NCI-H510A treated with DMSO at 0.1 percent for 48 hours (cell line): ENCODE results near the gene ARHGAP23.
A peak's percentile ranks its signal among the peaks of the same experiment; 100 is the strongest.

ENCODE experiments used
- DNase-seq: peaks from one replicate; lab custom pipeline; 2025; lab: John Stamatoyannopoulos, UW

ARHGAP23 gene

DNA sequence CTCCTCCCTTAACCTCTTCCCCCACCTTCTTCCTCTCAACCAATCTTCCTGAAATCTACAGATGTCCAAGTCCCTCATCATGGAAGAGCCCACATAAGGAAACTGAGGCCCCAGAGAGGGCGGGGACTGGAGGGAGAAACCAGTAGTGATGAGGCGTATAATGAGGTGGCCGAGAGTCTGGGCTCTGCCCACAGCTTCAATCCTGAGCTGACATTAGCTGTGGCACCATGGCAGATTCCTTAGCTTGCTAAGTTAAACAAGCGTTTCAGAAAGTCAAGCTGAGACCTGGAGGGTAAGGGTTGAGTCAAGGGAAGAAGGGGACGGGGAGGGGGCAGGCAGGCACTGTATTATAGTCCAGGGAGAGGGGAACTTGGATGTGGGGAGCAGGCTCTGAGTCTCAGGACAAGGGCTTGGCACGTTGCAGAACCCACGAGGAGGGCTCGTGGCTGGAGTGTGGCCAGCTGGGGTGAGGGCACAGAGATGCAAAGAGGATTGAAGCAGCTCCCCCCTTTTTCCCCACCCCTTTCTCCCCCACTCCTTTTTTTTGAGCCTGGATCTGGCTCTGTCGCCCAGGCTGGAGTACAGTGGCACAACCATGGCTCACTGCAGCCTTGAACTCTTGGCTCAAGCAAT is 13.3 kb downstream of the ARHGAP23 start:
- DNase-seq, result no peak

GRCh38 chr17:38442548-38442947 is 14.3 kb downstream of the ARHGAP23 start:
- no peak for DNase-seq

- no peak for DNase-seq
Observed at GRCh38 chr17:38443356-38444031, 15.2 kb downstream of the ARHGAP23 start.

DNA sequence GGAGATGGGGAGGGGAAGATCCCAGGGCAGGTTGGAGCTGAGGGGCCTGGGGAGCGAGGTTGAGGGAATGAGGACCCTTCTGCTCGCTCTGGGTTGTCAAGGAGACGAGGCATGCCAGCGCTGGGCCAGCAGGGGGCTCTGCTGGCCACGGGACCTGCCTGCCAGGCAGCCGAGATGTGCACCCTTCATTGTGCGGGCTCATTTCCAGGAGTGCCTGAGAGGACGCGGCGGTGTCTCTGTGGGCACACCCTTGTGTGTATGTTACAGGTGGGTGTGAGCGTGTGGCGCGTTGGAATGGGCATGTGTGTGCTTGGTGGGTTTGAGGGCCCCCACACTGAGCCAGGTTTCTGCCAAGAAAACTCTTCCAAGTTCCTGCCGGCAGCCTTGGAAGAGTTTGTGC is 15.9 kb downstream of the ARHGAP23 start:
- peak; percentile 89 for DNase-seq

- DNase-seq, result peak; percentile 16
Observed at GRCh38 chr17:38447502-38448085, 19.3 kb downstream of the ARHGAP23 start.

DNA sequence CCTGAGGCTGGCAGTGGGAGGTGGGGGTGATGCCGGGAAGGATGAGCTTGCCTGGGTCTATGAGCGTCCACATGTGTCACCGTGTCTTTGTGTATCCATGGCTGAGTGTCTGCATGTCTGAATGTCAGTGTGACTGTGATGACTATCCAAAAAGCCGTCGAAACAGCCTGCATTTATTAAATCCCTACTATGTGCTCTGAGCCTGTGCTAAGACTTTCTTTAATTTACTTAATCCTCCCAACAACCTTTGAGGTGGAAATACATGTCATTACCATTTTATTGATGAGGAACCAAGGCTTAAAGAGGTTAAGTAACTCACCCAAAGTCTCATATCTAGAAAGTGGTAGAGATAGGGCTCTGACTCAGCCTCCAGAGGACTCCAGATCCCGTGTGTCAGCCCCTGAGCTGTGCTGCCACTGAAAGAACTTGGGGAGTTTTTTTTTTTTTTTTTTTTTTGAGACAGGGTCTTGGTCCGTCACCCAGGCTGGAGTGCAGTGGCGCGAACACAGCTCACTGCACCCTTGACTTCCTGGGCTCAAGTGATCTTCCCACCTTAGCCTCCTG is 20.0 kb downstream of the ARHGAP23 start:
- DNase-seq, result no peak

DNA sequence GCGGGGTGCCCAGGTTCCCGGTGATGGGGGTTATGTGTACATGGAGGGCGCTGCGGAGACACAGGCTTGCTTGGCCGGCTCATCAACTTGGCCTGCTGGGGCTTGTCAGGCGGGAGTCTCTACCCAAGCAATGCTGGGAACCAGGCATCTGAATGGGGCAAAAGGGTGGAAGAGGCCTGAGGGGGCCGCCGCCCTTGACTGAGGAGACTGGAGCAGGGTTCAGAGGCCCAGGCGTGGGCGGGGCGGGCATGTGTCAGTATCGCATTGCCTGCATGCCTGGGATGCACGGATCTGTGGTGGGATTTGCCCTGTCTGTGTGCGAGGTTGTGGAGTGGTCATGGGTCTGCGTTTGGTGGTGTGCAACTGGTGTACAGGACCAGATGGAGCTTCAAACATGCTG is 21.1 kb downstream of the ARHGAP23 start:
- no peak for DNase-seq

DNA sequence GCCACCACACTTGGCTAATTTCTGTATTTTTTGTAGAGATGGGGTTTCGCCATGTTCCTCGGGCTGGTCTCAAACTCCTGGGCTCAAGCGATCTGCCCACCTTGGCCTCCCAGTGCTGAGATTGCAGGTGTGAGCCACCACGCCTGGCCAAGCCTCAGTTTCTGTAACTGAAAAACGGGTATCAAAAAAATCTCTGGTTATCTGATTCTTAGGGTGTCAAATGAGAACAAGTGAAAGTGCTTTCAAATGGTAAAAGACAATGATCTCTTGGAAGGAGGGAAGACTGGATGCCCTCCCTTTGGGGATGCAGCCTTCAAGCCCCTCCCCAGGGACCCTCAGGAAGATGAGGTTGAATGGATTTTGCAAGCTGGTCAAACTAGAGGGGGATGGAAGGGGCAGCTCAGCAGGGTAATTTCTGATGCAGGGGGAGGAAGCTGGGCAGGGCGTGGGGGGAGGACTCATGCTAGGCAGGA is 22.3 kb downstream of the ARHGAP23 start:
- DNase-seq, result no peak

- no peak for DNase-seq
Observed at GRCh38 chr17:38451030-38451839, 23.0 kb downstream of the ARHGAP23 start.

- DNase-seq, result no peak
Observed at GRCh38 chr17:38451840-38452529, 23.7 kb downstream of the ARHGAP23 start.

DNA sequence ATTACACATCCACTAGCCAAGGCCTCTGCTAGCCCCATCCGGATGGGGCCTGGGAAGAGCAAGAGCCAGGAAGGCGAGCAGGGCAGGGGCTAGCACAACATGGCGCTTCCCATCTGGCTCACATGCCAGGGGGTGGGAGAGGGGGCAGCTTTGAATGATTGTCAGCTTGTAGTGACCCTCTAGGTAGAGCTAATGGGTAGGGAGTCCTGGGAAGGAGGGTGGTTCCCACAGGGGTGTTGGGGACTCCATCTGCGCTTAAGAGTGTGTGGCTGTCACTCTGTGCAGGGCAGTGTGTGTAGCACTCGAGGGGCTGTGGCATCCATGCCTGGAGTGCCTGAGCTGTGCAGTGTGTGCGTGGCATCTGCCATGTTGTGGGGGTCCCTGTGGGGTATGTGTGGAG is 24.5 kb downstream of the ARHGAP23 start:
- DNase-seq, result no peak

DNA sequence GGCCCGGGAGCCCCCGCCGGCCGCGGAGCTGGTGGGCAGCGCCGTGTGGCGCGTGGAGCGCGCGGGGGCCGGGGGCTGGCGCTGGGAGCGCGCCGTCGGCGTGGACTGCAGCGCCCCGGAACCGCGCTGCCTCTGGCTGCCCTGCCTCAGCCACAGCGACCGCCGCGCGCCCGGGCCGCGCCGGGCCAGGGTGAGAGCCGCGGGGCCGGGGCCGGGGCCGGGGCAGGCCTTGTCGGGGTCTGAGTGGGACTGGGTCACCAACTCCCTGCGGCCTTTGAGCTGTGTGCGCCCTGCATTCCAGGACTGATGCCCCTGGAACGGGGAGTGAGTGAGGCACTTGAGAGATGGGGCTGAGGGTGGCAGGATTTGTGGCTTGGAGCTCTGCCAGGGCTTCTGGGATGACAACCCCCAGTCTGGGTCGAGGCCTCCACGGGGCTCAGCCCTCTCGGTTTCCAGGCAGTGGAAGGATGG is 25.7 kb downstream of the ARHGAP23 start:
- no peak for DNase-seq

DNA sequence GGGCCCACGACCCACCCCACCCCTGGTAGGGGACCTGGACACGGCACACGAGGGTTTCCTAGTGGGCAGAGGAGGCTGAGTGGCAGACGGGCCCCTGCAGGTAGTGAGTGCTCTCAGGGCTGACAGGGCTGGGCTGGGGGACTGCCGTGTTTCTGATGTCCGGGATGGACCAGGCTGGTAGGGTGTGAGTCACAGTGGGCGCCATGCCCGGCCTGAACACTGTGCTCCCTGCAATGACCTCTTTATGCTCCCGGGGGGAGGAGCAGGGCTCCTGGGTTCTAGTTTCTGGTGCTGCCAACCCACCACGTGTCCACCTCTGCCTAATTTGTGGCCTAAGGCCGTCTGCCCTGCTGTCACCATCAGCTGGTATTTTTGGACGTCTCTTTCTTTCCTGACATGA is 26.3 kb downstream of the ARHGAP23 start:
- DNase-seq, result no peak

DNA sequence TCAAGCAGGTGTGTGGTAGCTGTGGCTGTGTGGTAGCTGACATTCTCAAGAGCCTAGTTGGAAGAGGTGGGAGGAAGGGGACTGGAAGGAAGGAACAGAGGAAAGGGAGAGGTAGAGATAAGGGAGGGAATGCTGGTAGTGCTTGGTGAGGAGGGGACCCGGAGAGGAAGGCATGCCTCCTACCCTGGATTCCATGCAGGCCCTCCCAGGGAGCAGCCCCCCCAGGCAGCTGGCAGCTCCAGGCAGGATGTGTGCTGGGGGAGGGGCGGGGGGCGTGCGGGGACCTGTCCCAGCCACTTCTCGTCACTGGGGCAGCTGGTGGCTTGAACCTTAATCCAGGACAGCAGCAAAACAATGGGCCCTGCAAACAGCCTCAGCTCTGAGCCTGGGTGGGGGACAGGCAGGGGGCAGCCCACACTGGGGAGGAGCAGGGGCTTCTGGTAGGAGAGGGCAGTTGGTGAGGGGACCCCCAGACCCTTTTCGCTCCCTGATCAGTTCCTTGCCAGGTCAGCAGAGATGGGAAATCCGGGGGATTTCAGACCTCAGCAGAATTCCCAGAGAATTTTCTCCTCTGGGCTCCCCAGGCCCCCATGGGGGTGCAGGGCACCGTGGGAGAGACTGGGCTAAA is 27.1 kb downstream of the ARHGAP23 start:
- DNase-seq, result peak; percentile 27

DNA sequence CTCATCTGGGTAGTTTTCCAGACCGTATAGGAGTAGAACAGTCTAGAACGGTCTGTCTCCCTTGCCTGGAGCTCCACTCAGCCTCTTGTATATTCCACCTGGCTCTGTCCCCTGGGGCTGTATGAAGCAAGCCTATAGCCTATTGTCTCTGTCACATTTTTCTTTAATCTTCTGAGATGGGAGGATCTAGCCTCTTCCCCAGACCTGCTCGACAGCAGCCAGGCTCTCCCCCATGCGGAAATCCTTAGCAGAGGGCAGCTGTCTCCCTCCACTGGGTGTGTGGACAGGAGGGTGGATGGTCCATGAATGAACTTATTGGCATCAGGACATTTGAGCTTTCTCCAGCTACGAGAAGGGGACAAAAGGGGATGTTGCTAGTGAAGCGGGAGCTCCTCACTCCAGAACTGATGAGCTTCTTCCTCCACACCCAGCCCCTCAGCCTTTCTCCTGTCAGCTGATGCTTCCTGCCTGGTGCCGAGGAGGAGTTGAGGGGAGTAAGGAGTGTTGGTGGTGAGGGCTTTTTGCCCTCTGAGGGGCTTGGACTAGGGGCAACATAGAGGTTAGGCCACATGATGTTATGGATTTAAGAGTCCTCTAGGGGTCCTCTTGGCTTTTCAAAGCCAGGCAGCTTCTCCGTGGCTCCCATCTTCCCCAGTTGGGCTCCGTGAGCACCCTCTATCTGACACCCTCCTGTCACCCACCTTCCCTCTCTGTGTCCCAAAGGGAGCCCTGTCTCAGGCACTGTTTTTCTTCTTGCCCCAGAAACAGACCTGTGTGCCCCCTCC is 28.0 kb downstream of the ARHGAP23 start:
- DNase-seq, result no peak

GRCh38 chr17:38457577-38458371 is 29.5 kb downstream of the ARHGAP23 start:
- no peak for DNase-seq

GRCh38 chr17:38458521-38458920 is 30.3 kb downstream of the ARHGAP23 start:
- no peak for DNase-seq

DNA sequence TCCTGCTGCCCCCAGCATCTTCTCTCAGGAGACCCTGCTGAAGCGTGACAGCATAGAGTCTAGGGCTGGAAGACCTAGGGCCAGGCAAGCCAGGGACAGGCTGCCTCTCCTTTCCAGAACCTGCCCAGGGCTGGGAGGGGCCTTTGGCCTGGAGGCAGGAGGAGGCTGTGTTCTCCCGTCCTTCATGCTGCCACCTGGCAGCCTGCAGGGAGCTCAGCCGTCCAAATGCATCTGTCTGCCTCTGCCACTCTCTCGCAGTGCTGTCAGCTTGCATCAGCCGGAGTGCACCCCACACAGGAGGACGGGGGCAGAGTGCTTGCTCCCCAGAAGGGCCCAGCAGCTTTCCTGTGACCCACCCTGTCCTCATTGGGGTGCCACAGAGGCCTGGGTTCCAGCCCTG is 31.3 kb downstream of the ARHGAP23 start:
- peak; percentile 59 for DNase-seq

DNA sequence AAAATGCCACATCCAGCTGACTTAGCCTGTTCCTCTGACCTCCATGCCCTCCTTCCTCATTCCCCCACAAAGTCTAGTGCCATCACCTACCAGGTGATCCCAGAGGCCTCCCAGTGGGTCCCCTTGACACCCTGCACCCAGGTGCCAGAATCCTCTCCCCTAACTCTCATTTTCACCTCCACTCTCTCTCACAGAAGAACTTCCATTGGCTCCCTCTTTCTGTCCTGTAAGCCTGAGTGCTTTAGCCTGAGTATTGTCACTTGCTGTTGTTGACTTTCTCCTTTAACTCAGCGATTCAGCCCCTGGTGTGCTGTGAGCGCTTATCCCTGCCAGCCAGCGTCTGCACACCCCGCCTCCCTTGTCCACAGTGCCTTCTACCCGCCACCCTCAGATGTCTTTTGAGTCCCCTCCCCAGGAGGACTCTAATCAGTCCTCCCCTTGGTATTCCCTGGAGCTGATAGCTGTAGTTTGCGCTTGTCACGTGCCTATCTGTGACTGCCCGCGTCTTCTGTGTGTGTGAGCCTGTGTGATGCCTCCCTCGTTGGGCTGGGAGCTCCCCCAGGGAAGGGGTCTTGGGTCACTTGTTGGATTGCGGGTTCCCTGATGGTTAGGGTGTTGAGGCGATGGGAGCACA is 31.9 kb downstream of the ARHGAP23 start:
- DNase-seq, result peak; percentile 45
